ENCODE measurements around the gene RBSN. TPM values are rescaled to one million over a fixed set of nuclear protein-coding genes. Genes with fewer than 3 reads are reported as not detected.

Gene RBSN
- total RNA-seq, 1 experiment from 2014 or later = 20.7 TPM

DNA sequence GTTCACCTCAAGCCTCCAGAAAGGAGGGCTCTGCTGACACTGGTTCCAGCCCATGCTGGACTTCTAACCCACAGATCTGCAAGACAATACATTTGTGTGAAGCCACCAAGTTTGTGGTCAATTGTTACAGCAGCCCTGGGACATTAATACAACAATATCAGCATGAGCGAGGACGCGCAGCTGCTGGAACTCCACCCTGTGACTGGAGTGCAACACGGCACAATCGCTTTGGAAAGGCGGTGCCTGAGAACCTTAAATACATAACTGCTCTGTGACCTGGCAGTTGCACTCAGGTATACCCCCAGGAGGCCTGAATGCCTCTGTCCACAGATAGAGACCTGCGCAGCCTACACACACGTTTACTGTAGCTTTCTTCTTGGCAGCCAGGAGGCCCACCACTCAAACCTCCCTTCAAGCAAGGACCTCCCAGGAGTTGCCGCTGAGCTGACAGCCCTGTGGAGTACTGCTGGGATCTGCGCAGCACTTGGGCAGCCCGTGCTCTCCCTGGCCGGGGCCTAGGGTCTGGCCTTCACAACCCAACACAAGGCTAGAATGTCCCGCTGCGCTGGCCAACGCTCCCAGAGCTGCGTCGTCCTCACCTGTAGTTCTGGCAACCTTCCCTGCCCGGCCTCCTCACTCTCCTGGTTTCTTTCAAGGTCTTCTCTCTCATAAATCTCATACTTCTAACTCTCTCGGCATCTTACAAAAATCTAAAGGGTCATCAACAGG lies 42.1 kb downstream of the RBSN start:
- ChIA-PET CTCF (no interaction called here), POLR2A (ENCODE audit: unreplicated experiment) (no interaction called here)
- Histone ChIP-seq H2AFZ (no peak overlapping the region), H3K4me2 (no peak overlapping the region), H4K20me1 (ENCODE audit: insufficient read depth) (peaks cover 54% of the 10 kb centered on the region), H3K4me3 (no peak overlapping the region), H3K27me3 (ENCODE audit: insufficient read depth, low read depth) (no peaks in the 10 kb centered on the region), H3K9me2 (ENCODE audit: insufficient read depth) (no peaks in the 10 kb centered on the region), H3K4me1 (replicated peaks; ENCODE audit: insufficient read depth) (no peaks in the 10 kb centered on the region), H3F3A (ENCODE audit: insufficient read depth, low read depth) (peaks cover 7% of the 10 kb centered on the region; the same call in 1 of the 2 replicates), H3K79me2 (ENCODE audit: low read depth) (peaks cover 51% of the 10 kb centered on the region), H3K27ac (no peak overlapping the region), H3K36me3 (ENCODE audit: low read depth) (peaks cover 10% of the 10 kb centered on the region), H3K9me3 (ENCODE audit: insufficient read depth, low read depth) (no peaks in the 10 kb centered on the region)
- no TSS peak for BruUV-seq (replicated peaks)
- no peak for TF ChIP-seq EZH2 (IDR thresholded peaks at IDR 0.05; ENCODE audit: low read depth)
- TF ChIP-seq, protein P1, sequence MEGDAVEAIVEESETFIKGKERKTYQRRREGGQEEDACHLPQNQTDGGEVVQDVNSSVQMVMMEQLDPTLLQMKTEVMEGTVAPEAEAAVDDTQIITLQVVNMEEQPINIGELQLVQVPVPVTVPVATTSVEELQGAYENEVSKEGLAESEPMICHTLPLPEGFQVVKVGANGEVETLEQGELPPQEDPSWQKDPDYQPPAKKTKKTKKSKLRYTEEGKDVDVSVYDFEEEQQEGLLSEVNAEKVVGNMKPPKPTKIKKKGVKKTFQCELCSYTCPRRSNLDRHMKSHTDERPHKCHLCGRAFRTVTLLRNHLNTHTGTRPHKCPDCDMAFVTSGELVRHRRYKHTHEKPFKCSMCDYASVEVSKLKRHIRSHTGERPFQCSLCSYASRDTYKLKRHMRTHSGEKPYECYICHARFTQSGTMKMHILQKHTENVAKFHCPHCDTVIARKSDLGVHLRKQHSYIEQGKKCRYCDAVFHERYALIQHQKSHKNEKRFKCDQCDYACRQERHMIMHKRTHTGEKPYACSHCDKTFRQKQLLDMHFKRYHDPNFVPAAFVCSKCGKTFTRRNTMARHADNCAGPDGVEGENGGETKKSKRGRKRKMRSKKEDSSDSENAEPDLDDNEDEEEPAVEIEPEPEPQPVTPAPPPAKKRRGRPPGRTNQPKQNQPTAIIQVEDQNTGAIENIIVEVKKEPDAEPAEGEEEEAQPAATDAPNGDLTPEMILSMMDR (conservative IDR thresholded peaks at IDR 0.05) = no peak
- intact Hi-C loops (cut with micrococcal nuclease; ENCODE audit: unreplicated experiment) = no loop called here
- no peak for DNase-seq

DNA sequence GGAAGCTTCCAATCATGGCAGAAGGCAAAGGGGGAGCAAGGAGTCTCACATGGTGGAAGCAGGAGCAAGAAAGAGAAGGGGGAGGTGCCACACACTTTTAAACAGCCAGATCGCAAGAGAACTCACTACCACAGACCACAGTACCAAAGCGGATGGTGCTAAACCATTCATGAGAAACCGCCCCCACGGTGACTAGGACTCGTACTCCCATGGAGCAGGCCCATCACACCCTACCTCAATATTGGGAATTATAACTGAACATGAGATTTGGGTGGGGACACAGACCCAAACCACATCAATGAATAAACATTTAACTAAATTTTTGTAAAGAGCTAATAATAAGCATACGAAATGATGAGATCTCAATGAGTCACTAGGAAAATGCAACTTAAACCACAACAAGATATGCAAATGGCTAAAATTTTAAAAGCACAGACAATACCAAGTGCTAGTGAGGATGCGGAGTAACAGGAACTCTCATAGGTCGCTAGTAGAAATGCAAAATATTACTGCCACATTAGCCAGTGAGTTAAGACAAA lies 43.9 kb downstream of the RBSN start:
- Histone ChIP-seq H3K9me2 (ENCODE audit: insufficient read depth) (no peaks in the 10 kb centered on the region), H3K36me3 (ENCODE audit: low read depth) (peaks cover 12% of the 10 kb centered on the region), H2AFZ (no peak overlapping the region), H3F3A (ENCODE audit: insufficient read depth, low read depth) (peaks cover 14% of the 10 kb centered on the region; the same call in 1 of the 2 replicates), H3K27ac (no peak overlapping the region), H3K79me2 (ENCODE audit: low read depth) (peaks cover 51% of the 10 kb centered on the region), H3K27me3 (ENCODE audit: insufficient read depth, low read depth) (no peaks in the 10 kb centered on the region), H3K4me3 (no peak overlapping the region), H4K20me1 (ENCODE audit: insufficient read depth) (peaks cover 70% of the 10 kb centered on the region), H3K9me3 (ENCODE audit: insufficient read depth, low read depth) (no peaks in the 10 kb centered on the region), H3K4me2 (no peak overlapping the region), H3K4me1 (replicated peaks; ENCODE audit: insufficient read depth) (no peaks in the 10 kb centered on the region)
- CTCF ChIA-PET = no interaction called here
- POLR2A ChIA-PET (ENCODE audit: unreplicated experiment) = no interaction called here
- intact Hi-C loops (cut with micrococcal nuclease; ENCODE audit: unreplicated experiment) = no loop called here
- BruUV-seq (replicated peaks) = no TSS peak
- DNase-seq = no peak
- TF ChIP-seq, protein P1 (conservative IDR thresholded peaks at IDR 0.05) = no peak
- TF ChIP-seq EZH2 (IDR thresholded peaks at IDR 0.05; ENCODE audit: low read depth) = no peak

DNA sequence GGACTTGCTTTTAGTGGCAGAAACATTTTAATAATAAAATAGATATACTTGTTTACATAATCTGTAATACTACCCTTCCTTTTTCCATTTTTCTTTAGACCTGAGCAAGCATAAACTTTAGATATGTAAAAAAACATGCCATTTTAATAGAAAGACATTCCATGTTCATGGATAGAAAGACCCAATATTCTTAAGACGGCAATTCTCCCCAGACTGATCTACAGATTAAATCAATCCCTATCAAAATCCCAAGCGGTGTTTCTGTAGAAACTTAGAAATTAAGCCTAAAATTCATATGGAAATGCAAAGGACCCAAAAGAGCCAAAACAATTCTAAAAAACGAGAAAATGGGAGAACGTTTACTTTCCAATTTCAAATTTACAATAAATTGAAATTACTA lies 45.4 kb downstream of the RBSN start:
- Histone ChIP-seq H3K27ac (no peak overlapping the region), H3K27me3 (ENCODE audit: insufficient read depth, low read depth) (no peaks in the 10 kb centered on the region), H2AFZ (no peak overlapping the region), H3K4me1 (replicated peaks; ENCODE audit: insufficient read depth) (no peaks in the 10 kb centered on the region), H3K4me3 (no peak overlapping the region), H3K36me3 (ENCODE audit: low read depth) (peaks cover 23% of the 10 kb centered on the region), H3K9me3 (ENCODE audit: insufficient read depth, low read depth) (no peaks in the 10 kb centered on the region), H3F3A (ENCODE audit: insufficient read depth, low read depth) (peaks cover 21% of the 10 kb centered on the region; the same call in 1 of the 2 replicates), H3K9me2 (ENCODE audit: insufficient read depth) (no peaks in the 10 kb centered on the region), H4K20me1 (ENCODE audit: insufficient read depth) (peaks cover 74% of the 10 kb centered on the region), H3K79me2 (ENCODE audit: low read depth) (peaks cover 44% of the 10 kb centered on the region), H3K4me2 (no peak overlapping the region)
- CTCF ChIA-PET = no interaction called here
- POLR2A ChIA-PET (ENCODE audit: unreplicated experiment) = interaction anchor here (0.6 kb wide), 1 partner anchor 116 kb away, joined by 3 read pairs; no protein-coding TSS in a partner anchor
- DNase-seq = no peak
- BruUV-seq (replicated peaks) = no TSS peak
- intact Hi-C loops (cut with micrococcal nuclease; ENCODE audit: unreplicated experiment) = no loop called here
- no peak for TF ChIP-seq EZH2 (IDR thresholded peaks at IDR 0.05; ENCODE audit: low read depth)
- TF ChIP-seq, protein P1 (conservative IDR thresholded peaks at IDR 0.05) = no peak

All from PC-9 (cell line).